GF-D8 (cell line): Measurements from ENCODE around the gene ABHD17B.
"Not testable (repeated sequence)": the region's sequence is repeated elsewhere in the genome, so short reads cannot be mapped to it uniquely, and the experiment has no call there.

ENCODE experiments used
- DNase-seq: peaks from one replicate; lab custom pipeline; 2025; lab: John Stamatoyannopoulos, UW

The ABHD17B gene

GRCh38 chr9:71915495-71915894, 4.5 kb upstream of the ABHD17B start:
- no peak for DNase-seq

- DNase-seq, result no peak
These were observed 929 bp upstream of the ABHD17B start for GRCh38 chr9:71911908-71912335.

GRCh38 chr9:71910650-71911060, 338 bp downstream of the ABHD17B start:
- DNase-seq, result no peak

- DNase-seq, result no peak
These were observed 925 bp downstream of the ABHD17B start for GRCh38 chr9:71909887-71910649.

GRCh38 chr9:71908825-71909224, 2.2 kb downstream of the ABHD17B start:
- DNase-seq, result no peak

- DNase-seq, result no peak
These were observed 6.9 kb downstream of the ABHD17B start for GRCh38 chr9:71904076-71904475.

GRCh38 chr9:71901695-71902597, 9.0 kb downstream of the ABHD17B start:
- peak; percentile 49 for DNase-seq

GRCh38 chr9:71898756-71899155, 12.2 kb downstream of the ABHD17B start:
- not testable (repeated sequence) for DNase-seq

GRCh38 chr9:71897577-71897976, 13.4 kb downstream of the ABHD17B start:
- DNase-seq, result peak; percentile 90

- peak; percentile 36 for DNase-seq
These were observed 14.2 kb downstream of the ABHD17B start for GRCh38 chr9:71896761-71897160.

- no peak for DNase-seq
These were observed 15.0 kb downstream of the ABHD17B start for GRCh38 chr9:71895955-71896354.

- peak; percentile 82 for DNase-seq
These were observed 15.9 kb downstream of the ABHD17B start for GRCh38 chr9:71895117-71895516.

- no peak for DNase-seq
These were observed 19.3 kb downstream of the ABHD17B start for GRCh38 chr9:71891557-71892189.

- DNase-seq, result no peak
These were observed 20.8 kb downstream of the ABHD17B start for GRCh38 chr9:71890042-71890679.

- DNase-seq, result no peak
These were observed 23.6 kb downstream of the ABHD17B start for GRCh38 chr9:71887362-71887761.

GRCh38 chr9:71886541-71886940, 24.5 kb downstream of the ABHD17B start:
- no peak for DNase-seq

- no peak for DNase-seq
These were observed 25.0 kb downstream of the ABHD17B start for GRCh38 chr9:71886015-71886414.

- no peak for DNase-seq
These were observed 25.5 kb downstream of the ABHD17B start for GRCh38 chr9:71885467-71885866.

- no peak for DNase-seq
These were observed 27.0 kb downstream of the ABHD17B start for GRCh38 chr9:71884005-71884404.

GRCh38 chr9:71879644-71880174, 31.3 kb downstream of the ABHD17B start:
- DNase-seq, result no peak

GRCh38 chr9:71878327-71879274, 32.4 kb downstream of the ABHD17B start:
- DNase-seq, result no peak
